ENCODE measurements around the gene HSPG2.

DNA sequence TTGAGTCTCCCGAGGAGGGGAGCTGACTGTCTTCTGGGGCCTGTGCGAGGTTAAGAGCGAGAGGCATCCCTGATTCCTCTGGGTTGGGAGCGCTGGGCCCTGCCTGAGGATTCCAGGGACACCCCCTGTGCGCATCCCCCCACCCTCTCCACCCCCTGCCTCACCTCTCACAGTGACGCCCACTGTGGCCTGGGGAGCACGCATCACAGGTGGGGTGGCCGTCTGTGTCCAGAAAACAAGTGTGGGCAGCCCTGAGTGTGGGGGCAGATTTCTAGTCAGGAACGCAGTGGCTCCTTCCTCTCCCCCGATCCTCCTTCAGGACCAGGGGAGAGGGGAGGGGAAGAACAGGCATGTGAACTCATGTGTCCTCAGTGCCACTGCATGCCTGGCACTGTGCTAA is 63.3 kb downstream of the HSPG2 start:
- TF ChIP-seq, protein P1, sequence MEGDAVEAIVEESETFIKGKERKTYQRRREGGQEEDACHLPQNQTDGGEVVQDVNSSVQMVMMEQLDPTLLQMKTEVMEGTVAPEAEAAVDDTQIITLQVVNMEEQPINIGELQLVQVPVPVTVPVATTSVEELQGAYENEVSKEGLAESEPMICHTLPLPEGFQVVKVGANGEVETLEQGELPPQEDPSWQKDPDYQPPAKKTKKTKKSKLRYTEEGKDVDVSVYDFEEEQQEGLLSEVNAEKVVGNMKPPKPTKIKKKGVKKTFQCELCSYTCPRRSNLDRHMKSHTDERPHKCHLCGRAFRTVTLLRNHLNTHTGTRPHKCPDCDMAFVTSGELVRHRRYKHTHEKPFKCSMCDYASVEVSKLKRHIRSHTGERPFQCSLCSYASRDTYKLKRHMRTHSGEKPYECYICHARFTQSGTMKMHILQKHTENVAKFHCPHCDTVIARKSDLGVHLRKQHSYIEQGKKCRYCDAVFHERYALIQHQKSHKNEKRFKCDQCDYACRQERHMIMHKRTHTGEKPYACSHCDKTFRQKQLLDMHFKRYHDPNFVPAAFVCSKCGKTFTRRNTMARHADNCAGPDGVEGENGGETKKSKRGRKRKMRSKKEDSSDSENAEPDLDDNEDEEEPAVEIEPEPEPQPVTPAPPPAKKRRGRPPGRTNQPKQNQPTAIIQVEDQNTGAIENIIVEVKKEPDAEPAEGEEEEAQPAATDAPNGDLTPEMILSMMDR (IDR thresholded peaks at IDR 0.05): no peak
- no peak for TF ChIP-seq TCF7L2 (IDR thresholded peaks at IDR 0.05; ENCODE audit: low read depth, low read length)

Measured in Panc1 (cell line).